Heart right ventricle (tissue), 16 donors: Measurements from ENCODE around the gene TWIST2. TPM values are rescaled to one million over a fixed set of nuclear protein-coding genes. Genes with fewer than 3 reads are reported as not detected.

ENCODE experiments used
- ATAC-seq, 8 donors: fragments of 200-7000 bp; cut with Tn5 transposase; one replicate each; pipeline ENCODE4 v1.9.1; 2020; ENCODE audit warnings: mild to moderate bottlenecking in 8 of 8, moderate library complexity in 8 of 8, moderate number of reproducible peaks in 1 of 8
- DNase-seq, 2 donors: peaks; one replicate each; pipeline ENCODE4 v3.0.0-alpha.2; 2020
- H3K27ac ChIP-seq, 10 donors: fragments of 200-600 bp; sonication (generic) in 2 of 10; one replicate each; pipeline versions ENCODE4 v1.5.0 to v1.8.0; 2020 to 2022; ENCODE audit warnings: mild to moderate bottlenecking in 3 of 10
- H3K27me3 ChIP-seq, 7 donors: fragments of 200-600 bp; one replicate each; pipeline ENCODE4 v1.8.0; 2021 to 2022; ENCODE audit warnings: mild to moderate bottlenecking in 2 of 7
- H3K36me3 ChIP-seq, 9 donors: fragments of 200-600 bp; sonication (generic) in 1 of 9; one replicate each; pipeline versions ENCODE4 v1.5.0 to v1.8.0; 2020 to 2022; ENCODE audit warnings: mild to moderate bottlenecking in 2 of 9
- H3K4me1 ChIP-seq, 9 donors: fragments of 200-600 bp; sonication (generic) in 1 of 9; one replicate each; pipeline versions ENCODE4 v1.5.0 to v1.8.0; 2020 to 2022; ENCODE audit warnings: mild to moderate bottlenecking in 4 of 9
- H3K4me3 ChIP-seq, 10 donors: fragments of 200-600 bp; sonication (generic) in 2 of 10; one replicate each; pipeline versions ENCODE4 v1.5.0 to v1.8.0; 2020 to 2022; ENCODE audit warnings: mild to moderate bottlenecking in 7 of 10, moderate library complexity in 2 of 10
- H3K9me3 ChIP-seq, 11 donors: fragments of 200-600 bp in 10 of 11; sonication (generic) in 2 of 11; one replicate each; pipeline versions ENCODE4 v1.5.0 to v1.8.0; 2013 to 2022; ENCODE audit warnings: mild to moderate bottlenecking in 2 of 11, control low read depth in 1 of 11, moderate library complexity in 1 of 11
- WGBS, 2 donors: extraction: QIAGEN DNeasy Blood & Tissue Kit; methylation state at CpG; one replicate each; pipeline ENCODE4 v1.1.7; 2013; ENCODE audit warnings: inconsistent platforms in 1 of 2; 5-methylcytosine and 5-hydroxymethylcytosine counted together
- intact Hi-C, 10 donors: fragments of 100-400 bp; cut with DNase I; formaldehyde crosslinking; loops; one replicate each; pipeline versions ENCODE4 v1.11.1 to v1.14.2; 2022
- polyA plus RNA-seq, 2 donors: library from polyadenylated mRNA; stranded (reverse); fragments of 200-250 nt; gene quantifications; one replicate each; pipeline ENCODE4 v1.2.3, GENCODE V29; 2013
- total RNA-seq, 10 donors: library from RNA; stranded (reverse); fragmentation: NEBNext Ultra II Directional in 3 of 10; extraction: Animal tissue kit (Norgen Biotek cat#: 25700) in 3 of 10; gene quantifications; one replicate each; pipeline versions ENCODE4 v1.2.1 to v1.2.4, GENCODE V29; 2021 to 2023
- TF ChIP-seq, protein P1 (sequence below), 9 donors: fragments of 200-600 bp; sonication (generic) in 2 of 9; IDR thresholded peaks; one replicate each; pipeline versions ENCODE4 v1.5.0 to v1.8.0; 2021 to 2022; ENCODE audit warnings: antibody characterized with exemption in 9 of 9, mild to moderate bottlenecking in 5 of 9, moderate library complexity in 1 of 9
- donor health status: Arrhythmogenic right ventricular cardiomyopathy.
- donor health status: ischemic (EF 13 %, LVEDD 7.1; RV severe dilation, severe dysfunction).
- donor health status: healthy with polysubstance abuse.
- donor health status: DM: no; HTN: yes; CAD: no.
- donor health status: DM: no; HTN: no; CAD: no.
- donor health status: ischemic (EF 25% LVEDD 6.9; RV normal size, moderate dysfunction).
- donor health status: ischemic (EF 25% LVEDD 5.7; RV mildly dilated, moderate dysfunction).
- donor health status: healthy.
- donor health status: DM: yes; HTN: yes; CAD: no.
- donor health status: Ischemic cardiomyopathy.
- donor health status: ischemic (EF 35%, LVEDD 5.7; RV mildly dilated, moderate dysfunction).
- donor health status: nonischemic (EF 11% LVEDD 7.7; RV severe dilation, severe dysfunction).
- donor health status: DM: yes; HTN: yes; CAD: no.
- donor health status: PGD.
- donor health status: ischemic (EF 29% LVEDD 5.4; RV normal size, mild dysfunction).
- donor health status: nonischemic (EF 23%, LVEDD 6.1; RV moderate dilation, normal function).

Gene TWIST2
- total and polyA plus RNA-seq, 12 donors, result 0.19 to 3.5 (median 1.1) TPM

DNA sequence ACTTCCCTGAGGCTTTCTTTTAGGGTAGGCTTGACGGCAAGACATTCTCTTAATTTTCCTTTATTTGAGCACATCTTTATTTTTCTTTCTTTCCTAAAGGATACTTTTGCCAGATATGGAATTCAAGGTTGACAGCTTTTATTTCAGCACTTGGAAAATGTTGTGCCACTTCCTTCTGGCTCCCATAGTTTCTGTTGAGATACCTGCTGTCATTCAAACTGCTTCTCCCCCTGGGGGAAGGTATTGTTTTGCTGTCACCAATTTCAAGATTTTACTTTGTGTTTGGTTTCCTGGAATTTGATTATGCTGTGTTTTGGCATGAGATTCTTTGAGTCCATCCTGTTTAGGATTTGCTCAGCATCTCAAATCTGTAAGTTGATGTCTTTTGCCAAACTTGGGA lies 39.1 kb upstream of the TWIST2 start:
- Histone ChIP-seq H3K36me3 (no peaks in the 10 kb centered on the region), H3K9me3 (peaks cover 0 to 20% (median 10%) of the 10 kb centered on the region in 11 donors), H3K27me3 (peaks cover 0 to 14% (median 0%) of the 10 kb centered on the region in 7 donors), H3K4me3 (no peak overlapping the region), H3K27ac (no peak overlapping the region), H3K4me1 (no peaks in the 10 kb centered on the region)
- DNase-seq (no peak), ATAC-seq (no peak)
- TF ChIP-seq, protein P1, sequence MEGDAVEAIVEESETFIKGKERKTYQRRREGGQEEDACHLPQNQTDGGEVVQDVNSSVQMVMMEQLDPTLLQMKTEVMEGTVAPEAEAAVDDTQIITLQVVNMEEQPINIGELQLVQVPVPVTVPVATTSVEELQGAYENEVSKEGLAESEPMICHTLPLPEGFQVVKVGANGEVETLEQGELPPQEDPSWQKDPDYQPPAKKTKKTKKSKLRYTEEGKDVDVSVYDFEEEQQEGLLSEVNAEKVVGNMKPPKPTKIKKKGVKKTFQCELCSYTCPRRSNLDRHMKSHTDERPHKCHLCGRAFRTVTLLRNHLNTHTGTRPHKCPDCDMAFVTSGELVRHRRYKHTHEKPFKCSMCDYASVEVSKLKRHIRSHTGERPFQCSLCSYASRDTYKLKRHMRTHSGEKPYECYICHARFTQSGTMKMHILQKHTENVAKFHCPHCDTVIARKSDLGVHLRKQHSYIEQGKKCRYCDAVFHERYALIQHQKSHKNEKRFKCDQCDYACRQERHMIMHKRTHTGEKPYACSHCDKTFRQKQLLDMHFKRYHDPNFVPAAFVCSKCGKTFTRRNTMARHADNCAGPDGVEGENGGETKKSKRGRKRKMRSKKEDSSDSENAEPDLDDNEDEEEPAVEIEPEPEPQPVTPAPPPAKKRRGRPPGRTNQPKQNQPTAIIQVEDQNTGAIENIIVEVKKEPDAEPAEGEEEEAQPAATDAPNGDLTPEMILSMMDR (IDR thresholded peaks at IDR 0.05), result no peak
- intact Hi-C loops, result no loop called here
- WGBS, 2 donors, result 88 to 97% methylated on average over 1 of the region's 1 CpG

DNA sequence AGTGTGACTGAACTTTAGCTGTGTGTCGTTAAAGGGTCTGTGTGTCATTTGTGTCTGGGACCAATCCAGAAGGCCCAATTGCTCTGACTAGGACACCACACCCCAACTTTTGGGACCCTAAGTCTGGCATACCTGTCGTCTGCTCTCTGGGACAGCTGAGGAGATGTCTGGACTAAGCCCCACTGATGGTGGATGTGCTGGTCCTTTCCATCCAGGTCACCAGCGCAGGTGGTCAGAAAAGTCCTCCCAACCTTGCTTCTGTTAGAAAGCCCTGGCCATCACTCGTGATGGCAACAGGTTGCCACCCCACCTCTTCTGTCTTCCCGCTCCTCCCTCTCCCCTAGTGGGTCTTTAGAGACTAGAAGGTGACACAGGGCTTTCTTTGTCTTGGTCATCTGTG lies 37.6 kb upstream of the TWIST2 start:
- ATAC-seq, result no peak
- Histone ChIP-seq H3K4me1 (no peaks in the 10 kb centered on the region), H3K27ac (no peak overlapping the region), H3K27me3 (peaks cover 0 to 25% (median 10%) of the 10 kb centered on the region in 7 donors), H3K4me3 (no peak overlapping the region), H3K9me3 (peaks cover 0 to 20% (median 10%) of the 10 kb centered on the region in 11 donors), H3K36me3 (no peaks in the 10 kb centered on the region)
- intact Hi-C loops, result no loop called here
- no peak for DNase-seq
- WGBS, 2 donors, result 82 to 83% methylated on average over 5 of the region's 5 CpGs
- TF ChIP-seq, protein P1 (IDR thresholded peaks at IDR 0.05), result no peak

DNA sequence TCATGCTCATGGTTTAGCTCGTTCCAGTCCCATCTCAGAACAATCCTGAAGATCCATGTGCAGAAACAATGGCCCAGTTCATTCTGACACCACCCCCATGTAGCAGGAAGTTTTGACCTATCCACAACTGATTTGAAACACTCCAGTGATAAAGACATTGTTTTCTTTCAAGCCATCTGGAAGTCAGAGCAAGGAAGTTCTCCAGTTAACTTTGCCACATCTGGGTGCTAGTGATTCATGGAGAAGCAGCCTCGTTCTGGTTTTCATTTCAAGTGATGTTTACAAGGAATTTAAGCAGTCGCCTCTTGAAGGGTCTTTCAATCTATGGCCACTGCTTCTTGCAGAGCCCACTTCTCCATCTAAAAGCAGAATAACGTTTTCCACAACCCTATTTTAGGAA lies 36.6 kb upstream of the TWIST2 start:
- no peak overlapping the region for H3K4me3 ChIP-seq
- peaks cover 0 to 24% (median 13%) of the 10 kb centered on the region in 7 donors for H3K27me3 ChIP-seq
- H3K36me3 ChIP-seq, result no peaks in the 10 kb centered on the region
- H3K9me3 ChIP-seq, result peaks cover 0 to 20% (median 10%) of the 10 kb centered on the region in 11 donors
- 43 to 46% methylated on average over 4 of the region's 4 CpGs for WGBS, 2 donors
- H3K27ac ChIP-seq, result no peak overlapping the region
- no peak for ATAC-seq
- intact Hi-C loops, result no loop called here
- DNase-seq, result no peak
- no peaks in the 10 kb centered on the region for H3K4me1 ChIP-seq
- TF ChIP-seq, protein P1 (IDR thresholded peaks at IDR 0.05), result no peak

DNA sequence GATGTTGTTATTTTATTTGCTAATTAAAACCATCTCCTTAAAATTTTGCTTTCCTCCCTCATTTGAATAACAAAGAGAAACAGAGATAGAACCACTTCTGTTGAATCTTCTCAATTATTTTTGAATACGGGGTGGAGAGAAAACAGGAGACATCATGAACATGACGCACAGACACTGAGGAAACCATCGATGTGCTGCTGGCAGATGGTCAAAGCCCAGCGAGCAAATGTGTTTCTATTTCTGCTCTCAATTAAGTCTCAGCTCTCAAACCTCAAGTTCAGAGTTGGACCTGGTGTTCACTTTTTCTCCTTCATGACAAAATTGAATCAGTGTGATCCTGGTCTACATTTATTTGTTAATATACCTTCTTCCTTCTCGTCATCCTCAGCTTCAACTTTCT lies 36.1 kb upstream of the TWIST2 start:
- ATAC-seq (no peak), DNase-seq (no peak)
- H3K27ac ChIP-seq, result no peak overlapping the region
- 72 to 79% methylated on average over 5 of the region's 5 CpGs for WGBS, 2 donors
- no peaks in the 10 kb centered on the region for H3K36me3 ChIP-seq
- no peaks in the 10 kb centered on the region for H3K4me1 ChIP-seq
- H3K4me3 ChIP-seq, result no peak overlapping the region
- H3K9me3 ChIP-seq, result peaks cover 0 to 20% (median 10%) of the 10 kb centered on the region in 11 donors
- TF ChIP-seq, protein P1 (IDR thresholded peaks at IDR 0.05), result no peak
- peaks cover 0 to 28% (median 17%) of the 10 kb centered on the region in 7 donors for H3K27me3 ChIP-seq
- intact Hi-C loops, result no loop called here
